Suppressor macrophage treated with lipopolysaccharide for 1 hour (primary cell): ENCODE results near the gene TMEM200A.

Source experiments
- DNase-seq, 3 donors: peaks; one replicate each; pipeline ENCODE4 v3.0.0-alpha.2; 2020 to 2022

TMEM200A gene

GRCh38 chr6:130377915-130378314, 12.1 kb downstream of the TMEM200A start:
- no peak for DNase-seq

- no peak for DNase-seq
Observed at GRCh38 chr6:130379223-130379622, 13.4 kb downstream of the TMEM200A start.

DNA sequence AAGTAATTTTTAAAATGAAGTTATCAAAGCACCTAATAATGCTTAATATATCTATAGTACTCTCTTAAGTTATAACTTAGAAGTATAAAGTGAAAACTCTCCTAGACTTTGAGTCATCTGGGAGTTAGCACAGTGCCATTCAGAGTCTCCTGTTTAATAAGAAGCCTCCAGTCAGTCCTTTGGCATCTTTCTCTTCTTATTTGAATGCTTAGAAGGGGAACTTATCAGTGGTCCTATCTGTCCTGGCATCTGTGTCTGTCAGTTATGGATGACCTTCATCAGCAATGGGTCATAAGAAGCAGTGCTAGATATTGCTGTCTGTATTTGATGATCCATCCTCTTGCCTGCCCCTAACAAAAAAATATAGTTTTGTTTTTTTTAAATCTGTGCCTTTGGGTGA, 15.2 kb downstream of the TMEM200A start:
- no peak for DNase-seq

DNA sequence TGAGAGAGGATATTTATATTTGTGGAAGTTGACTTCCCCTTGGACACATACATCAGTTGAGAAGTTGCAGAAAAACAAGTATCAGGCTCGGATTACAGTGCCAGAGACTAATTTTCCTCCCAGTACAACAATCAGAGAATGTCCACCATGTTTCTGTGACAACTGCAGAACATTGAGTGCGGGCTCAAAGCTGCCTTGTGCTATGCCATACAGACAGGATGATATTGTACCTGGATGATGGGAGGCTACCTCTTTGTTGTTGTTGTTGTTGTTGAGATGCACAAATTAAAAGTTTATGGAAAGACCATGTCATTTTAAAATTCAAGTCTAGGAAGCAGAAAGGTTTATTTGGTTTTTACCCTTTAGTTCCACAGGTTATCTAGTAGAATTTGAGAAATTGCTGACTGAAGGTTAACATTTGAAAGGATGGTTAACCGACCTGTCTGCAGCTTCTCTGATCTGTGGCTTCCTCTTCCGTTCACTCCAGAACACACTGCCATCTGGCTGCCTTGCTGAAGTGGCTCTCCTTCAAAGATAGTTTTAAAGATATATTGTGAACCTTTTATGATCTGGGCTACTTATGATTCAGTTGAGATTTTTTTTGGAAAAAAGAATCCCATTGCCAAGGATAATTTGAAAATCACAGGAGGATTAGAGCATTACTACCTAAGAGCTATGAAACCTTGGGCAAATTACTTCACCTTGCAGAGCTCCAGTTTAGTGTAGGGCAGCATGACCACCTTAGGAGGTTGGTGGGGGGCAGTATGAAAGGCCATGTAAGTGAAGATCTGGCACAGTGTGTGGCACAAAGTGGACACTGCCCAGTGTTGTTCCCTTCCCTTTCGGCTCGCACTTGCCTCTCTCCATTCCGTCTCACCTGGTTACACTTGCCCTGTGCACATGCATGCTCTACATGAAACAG, 15.9 kb downstream of the TMEM200A start:
- no peak for DNase-seq

GRCh38 chr6:130382872-130383490, 17.2 kb downstream of the TMEM200A start:
- DNase-seq, result no peak

DNA sequence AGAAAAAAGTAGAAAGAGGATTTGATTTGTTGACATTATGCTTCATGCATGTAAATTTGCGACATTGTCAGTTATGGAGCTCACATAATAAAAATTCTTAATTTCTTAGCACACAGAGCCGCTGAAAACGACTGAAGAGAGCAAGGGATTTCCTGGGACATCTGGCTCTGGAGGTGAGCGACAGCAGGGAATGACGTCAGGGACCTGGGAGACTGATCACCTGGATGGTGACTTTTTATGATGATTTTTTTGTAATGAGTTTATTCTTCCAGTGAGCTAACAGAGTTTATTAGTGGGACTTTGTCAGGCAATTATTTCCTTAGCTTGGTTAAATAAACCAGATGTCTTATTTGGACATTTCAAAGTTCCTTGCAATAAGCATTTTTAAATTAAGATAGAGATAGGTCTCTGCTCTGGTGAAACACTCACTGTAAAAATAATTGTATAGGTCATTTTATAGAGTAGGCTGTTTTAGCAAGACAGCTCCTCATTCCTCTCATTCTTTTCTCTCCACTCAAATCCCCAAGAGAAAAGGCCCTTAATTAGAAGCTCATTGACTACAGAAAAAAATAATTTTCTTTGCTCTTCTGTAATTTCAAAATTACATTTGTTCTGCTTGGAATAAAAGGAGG, 19.4 kb downstream of the TMEM200A start:
- no peak for DNase-seq

DNA sequence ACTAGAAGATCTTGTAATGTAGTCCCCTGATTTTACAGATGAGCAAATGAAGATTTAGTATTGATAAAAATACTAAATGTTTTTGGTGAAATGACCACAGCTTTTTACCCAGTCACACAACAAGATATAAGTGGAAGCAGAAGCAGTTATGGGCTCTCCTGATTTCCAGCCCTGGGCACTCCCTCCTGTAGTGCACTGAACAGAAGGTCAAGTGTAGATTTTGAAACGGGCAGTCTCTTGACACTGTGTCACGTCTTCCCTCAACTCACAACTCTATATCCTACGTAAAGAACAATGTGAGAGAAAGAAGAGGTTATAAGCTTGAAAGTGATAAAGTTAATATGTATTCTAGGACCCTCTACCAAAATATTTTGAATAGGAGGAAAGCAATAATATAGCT, 23.3 kb downstream of the TMEM200A start:
- DNase-seq, result no peak

DNA sequence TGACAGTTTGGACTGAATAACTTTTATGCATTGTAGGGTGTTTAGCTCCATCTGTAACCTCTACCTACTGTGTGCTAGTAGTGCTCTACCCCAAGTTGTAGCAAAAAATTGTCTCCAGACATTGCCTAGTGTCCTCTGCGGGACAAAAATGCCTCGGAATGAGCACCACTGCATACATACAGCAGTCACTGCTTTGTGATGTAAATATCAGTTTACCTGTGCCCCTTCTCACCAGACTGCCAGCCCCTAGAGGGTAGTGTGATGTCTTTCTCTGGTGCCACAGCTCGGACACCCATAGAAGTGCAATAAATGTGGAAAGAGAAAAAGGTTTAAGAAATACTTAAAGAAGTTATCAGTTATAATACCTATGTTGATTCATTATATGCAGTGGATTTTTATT, 25.1 kb downstream of the TMEM200A start:
- DNase-seq, result no peak

DNA sequence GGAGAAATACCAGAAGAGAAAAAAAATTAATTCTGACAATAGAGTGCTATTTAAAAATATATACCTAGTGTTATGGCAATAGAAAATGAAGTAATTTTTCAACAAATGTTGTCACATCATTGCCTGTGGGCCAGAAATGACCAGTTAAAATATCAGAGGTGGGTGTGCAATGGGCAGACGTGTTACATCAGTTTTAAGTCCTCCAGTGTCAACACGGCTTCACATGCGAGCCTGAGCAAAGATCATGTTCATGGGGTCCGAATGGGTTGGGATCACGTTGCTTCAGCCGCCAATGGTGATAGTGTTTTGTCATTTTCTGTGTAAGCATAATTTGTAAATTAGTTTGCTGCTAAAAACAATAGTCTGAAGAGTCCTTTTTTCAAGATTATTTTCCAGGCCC, 27.5 kb downstream of the TMEM200A start:
- DNase-seq, result no peak

DNA sequence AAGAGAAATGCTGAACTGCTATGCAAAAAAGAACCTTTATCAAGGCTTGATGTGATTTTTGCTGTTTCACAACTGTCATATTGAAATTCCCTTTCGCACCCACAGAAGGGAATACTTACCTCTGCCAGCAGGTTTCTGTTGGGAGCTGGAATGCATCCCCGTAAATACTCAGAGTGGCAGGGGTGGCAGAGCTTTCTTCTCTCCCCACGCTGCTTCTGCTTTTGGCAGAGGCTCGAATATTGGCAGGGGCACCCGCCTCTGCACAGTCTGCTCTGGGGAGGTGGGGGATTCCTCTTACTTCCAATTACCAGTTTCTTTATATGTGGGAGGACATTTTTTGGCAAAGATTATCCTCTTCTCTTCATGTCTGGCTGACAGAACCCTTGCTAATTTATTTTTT, 28.4 kb downstream of the TMEM200A start:
- DNase-seq, result peak in 1 of 3 donors; percentile 1

DNA sequence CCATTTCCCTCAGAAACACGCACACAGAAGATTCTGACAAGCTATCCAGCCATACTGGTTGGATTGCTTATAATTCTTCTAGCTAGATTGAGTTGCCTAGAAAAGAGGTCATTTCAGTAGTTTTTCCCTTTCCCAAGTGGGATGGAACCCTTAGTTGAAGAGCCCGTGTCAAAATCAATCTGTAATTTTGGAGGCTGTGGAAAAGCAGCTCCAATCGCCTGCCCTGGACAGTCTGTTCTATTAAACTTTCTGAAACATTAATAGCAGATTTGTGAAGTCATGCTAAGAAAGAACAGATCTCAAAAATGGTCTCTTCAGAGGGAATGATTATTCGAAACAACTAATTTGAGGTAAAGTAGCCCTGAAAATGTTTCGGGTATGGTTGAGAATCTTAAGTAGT, 29.3 kb downstream of the TMEM200A start:
- DNase-seq, result no peak

- DNase-seq, result no peak
Observed at GRCh38 chr6:130396722-130397121, 30.9 kb downstream of the TMEM200A start.

DNA sequence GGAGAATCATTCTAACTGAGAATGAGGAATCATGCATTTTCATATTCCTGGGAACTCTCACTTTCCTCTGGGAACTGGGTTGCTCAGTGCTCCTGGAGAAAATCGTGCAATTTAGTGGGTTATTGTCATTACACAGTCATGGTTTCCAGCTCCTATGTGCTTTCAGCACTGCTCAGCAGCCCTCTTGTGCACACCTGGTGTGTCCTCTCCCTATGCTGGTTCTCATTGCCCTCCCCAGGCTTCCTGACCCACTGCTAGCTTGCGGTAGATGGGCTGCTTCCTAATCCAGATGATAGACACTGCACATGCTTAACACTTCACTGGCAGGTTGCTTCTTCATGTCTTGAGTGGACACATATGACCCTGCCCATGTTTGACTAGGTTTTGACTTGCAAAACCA, 39.7 kb downstream of the TMEM200A start:
- no peak for DNase-seq

GRCh38 chr6:130407032-130407431, 41.2 kb downstream of the TMEM200A start:
- no peak for DNase-seq

DNA sequence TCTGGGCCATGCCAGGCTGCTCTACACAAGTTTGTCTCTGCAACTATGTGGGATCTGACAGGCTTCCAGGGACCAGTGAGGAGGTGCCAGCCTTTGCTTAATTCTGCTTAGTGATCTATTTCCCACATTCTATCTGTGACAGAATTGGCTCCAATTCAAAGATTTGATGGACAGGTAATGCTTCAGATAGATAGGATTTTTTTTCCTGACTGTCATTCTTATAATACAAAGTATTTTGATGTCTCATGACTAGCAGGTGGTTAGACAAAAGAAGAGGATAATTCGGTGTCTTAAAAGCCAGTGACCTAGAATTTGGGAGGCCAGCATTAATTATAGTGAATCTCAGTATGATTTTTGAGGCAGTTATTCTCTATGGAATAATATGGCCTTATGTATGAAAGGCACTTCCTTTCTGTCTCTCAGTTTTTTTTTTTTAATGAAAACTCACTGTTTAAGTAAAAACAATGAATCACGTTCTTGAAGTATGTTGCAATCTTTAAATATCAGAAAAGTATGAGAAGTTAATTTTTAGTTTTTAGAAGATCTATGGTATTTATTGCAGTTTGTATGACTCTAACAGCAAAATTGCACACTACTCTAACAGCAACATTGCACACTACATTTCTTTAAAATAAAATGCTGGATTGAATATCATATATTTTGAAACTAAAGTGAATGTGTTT, 43.7 kb downstream of the TMEM200A start:
- no peak for DNase-seq

GRCh38 chr6:130411481-130411880, 45.7 kb downstream of the TMEM200A start:
- DNase-seq, result no peak

GRCh38 chr6:130412556-130413290, 46.9 kb downstream of the TMEM200A start:
- DNase-seq, result no peak

DNA sequence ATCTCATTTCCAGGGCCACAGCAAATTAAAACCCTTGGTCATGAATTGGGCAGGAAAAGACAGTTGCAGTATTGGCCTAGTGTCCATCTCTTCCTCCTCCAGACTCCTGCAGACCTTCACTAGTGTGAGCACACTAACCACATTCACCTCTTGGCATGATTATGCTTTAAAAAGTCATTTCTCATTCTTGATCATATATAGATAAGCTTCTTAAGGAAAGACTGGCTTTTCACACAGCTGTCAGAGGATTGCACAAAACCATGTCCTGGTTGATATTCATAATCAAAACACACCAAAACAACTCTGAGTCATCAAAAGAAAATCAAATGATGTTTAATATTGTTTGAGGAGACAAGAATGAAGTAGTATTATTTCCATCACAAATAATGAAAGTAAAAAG, 52.1 kb downstream of the TMEM200A start:
- no peak for DNase-seq

- no peak for DNase-seq
Observed at GRCh38 chr6:130420911-130421310, 55.1 kb downstream of the TMEM200A start.

DNA sequence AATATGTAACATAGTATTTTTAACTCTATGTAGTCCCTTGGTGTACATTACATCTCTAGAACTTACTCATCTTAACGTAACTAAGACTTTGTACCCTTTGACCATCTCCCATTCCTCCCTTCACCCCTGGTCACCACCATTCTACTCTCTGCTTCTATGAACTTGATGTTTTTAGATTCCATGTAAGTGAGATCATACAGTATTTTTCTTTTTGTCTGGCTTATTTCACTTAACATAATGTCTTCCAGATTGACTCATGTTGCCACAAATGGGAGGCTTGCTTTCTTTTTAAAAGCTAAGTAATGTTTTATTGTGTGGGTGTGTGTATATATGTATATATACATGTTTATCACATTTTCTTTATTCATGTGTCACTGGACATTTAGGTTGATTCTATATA, 55.8 kb downstream of the TMEM200A start:
- no peak for DNase-seq

DNA sequence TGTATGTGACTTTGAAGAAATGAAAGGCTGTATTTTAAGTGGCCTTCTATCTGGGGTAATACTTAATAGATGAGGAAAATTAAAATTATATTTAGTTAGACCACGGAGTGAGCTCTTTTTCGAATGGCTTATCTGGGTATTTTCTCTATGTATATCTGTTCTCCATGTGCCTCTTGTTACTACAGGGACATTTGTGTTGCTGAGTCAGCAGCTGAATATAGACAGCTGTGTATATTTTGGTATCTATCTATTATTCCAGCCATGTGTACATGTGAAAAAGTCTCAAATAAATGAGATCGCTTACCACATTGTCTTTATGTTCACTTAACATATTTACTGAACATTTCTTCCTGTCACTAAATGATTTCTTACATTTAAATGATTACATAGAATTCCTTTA, 57.2 kb downstream of the TMEM200A start:
- DNase-seq, result no peak

- DNase-seq, result no peak
Observed at GRCh38 chr6:130424710-130425109, 58.9 kb downstream of the TMEM200A start.

DNA sequence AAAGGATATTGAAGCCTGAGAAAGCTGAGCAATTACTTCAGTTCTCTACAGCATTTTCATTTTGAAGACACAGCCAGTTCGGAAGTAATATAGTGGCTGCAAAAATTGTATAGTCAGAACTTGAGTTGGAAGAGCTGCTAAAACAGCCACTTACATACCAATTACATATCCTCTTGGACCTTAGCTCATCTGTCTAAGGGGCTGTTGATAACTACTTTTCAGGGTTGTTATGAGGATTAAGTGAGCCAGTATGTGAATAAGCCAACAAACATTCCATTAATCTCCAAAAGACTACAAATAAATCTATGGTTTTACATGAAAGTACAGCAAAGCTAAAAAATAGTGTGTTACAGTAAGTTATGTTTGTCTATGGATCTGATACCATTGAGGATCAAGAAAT, 59.7 kb downstream of the TMEM200A start:
- no peak for DNase-seq
